HG02973 (cell line): ENCODE results near the gene CNBP.
"Not testable (repeated sequence)": the region's sequence is repeated elsewhere in the genome, so short reads cannot be mapped to it uniquely, and the experiment has no call there.

Experiments
- ATAC-seq: cut with Tn5 transposase; IDR thresholded peaks from one replicate; pipeline ENCODE4 v1.9.1; 2021; ENCODE audit warnings: moderate library complexity; ENCODE audit not compliant: unreplicated experiment

CNBP gene

GRCh38 chr3:129183569-129184395 is at the start of gene CNBP:
Gene CNBP, minus strand, starts transcription at chr3:129183896. Its CDS starts 12,139 bp downstream, at chr3:129171757.
- peak; percentile 93 for ATAC-seq

DNA sequence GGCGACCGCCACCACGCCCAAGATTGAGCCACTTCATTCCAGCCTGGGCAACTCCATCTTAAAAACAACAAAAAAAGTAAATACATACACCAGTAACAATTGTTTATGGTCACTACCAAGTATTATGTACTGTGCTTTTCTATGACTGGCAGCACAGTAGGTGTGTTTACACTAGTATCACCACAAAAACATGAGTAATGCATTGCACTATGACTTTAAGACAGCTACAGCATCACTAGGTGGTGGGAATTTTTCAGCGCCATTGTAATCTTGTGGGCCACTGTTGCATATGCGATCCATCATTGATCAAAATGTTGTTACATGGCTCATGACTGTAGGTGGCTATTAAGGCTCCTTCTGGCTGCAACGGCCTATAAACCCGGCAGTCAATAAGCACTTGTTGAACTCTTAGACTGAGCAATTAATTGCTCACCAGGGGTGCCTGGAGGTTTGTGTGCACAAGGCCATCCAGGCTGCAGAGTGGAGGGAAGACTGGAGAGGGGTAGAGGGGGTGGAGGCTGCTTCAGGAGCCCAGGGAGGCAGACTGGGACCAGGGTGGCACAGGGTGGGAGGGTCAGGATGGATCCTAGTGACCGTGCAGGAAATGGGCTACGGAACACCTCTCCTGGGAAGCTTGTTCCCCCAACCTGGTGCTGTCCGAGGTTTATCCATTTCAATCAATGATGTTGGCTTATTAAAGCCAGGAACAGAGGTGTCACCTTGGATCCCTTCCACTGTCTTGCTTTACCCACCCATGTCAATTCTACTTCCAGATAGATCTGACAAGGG is 47.8 kb upstream of the CNBP start:
- no peak for ATAC-seq

- ATAC-seq: no peak
Observed at GRCh38 chr3:129230311-129231019, 46.8 kb upstream of the CNBP start.

GRCh38 chr3:129228891-129229585 is 45.3 kb upstream of the CNBP start:
- no peak for ATAC-seq

GRCh38 chr3:129226374-129226773 is 42.7 kb upstream of the CNBP start:
- no peak for ATAC-seq

DNA sequence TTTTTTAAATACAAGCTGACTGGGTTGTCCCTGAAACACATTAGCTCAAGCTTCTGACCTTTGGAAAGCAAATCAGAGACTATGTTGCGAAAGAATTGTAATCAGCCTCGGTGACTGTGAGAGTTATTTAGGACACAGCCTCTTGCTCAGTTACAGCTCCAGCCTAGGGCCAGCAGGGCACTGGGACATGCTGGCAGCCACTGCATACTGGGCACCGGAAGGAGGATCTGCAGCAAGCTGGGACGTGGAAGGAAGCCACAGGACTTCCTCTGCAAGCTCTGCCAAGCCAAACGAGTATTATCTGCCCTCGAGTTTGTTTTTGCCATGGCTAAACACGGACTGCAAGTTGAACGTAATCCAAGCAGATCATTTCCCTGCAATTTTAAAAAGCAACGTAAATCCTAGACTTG is 41.3 kb upstream of the CNBP start:
- ATAC-seq: no peak

GRCh38 chr3:129224387-129224786 is 40.7 kb upstream of the CNBP start:
- not testable (repeated sequence) for ATAC-seq

DNA sequence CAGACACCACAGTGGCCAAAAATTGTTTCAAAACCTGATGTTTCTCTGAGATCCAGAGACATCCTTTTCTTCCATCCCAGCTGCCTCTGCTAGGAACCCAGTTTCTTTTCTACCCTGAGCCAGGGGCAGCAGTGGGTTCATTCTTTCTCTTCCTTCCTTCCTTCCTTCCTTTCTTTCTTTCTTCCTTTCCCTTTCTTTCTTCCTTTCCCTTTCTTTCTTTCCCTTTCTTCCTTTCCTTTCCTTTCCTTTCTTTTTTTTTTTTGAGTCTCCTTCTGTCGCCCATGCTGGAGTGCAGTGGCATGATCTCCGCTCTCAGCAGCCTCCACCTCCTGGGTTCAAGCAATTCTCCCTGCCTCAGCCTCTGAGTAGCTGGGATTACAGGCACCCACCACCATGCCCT is 35.0 kb upstream of the CNBP start:
- ATAC-seq: no peak

- no peak for ATAC-seq
Observed at GRCh38 chr3:129213238-129213637, 29.5 kb upstream of the CNBP start.

- no peak for ATAC-seq
Observed at GRCh38 chr3:129211772-129212171, 28.1 kb upstream of the CNBP start.

DNA sequence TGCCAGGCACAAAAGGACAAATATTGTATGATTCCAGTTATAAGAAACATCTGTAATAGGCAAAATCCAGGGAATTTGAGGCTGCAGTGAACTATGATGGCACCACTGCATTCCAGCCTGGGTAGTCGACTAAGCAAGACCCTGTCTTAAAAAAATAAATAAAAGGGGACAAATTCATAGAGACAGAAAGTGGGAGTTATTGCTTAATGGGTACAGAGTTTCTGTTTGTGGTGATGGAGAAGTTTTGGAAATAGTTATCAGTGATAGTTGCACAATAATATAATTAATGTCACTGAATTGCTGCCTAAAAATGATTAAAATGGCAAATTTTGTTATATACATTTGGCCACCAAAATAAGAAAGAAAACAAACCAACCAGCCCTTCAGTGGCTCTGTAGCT is 27.6 kb upstream of the CNBP start:
- no peak for ATAC-seq

DNA sequence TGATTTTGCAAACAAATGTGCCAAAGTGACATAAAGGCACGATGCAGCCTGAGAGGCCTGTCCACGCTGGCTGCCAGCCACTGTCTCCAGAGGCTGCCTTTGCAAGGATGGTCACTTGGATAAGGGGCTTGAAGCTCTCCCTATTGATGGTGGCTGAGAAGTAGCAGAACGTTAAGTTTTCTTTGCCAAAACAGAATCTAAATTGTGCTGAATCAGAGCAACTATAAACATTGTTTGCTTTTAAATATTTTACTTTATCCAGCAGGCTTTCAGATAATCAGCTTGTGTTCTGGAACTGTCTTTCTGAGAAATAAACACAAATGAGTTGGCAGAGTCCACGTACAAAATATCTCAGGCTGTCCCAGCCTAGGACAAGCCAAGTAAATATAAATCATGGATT is 23.8 kb upstream of the CNBP start:
- no peak for ATAC-seq

GRCh38 chr3:129205109-129205832 is 21.6 kb upstream of the CNBP start:
- no peak for ATAC-seq

- ATAC-seq: no peak
Observed at GRCh38 chr3:129204473-129204872, 20.8 kb upstream of the CNBP start.

DNA sequence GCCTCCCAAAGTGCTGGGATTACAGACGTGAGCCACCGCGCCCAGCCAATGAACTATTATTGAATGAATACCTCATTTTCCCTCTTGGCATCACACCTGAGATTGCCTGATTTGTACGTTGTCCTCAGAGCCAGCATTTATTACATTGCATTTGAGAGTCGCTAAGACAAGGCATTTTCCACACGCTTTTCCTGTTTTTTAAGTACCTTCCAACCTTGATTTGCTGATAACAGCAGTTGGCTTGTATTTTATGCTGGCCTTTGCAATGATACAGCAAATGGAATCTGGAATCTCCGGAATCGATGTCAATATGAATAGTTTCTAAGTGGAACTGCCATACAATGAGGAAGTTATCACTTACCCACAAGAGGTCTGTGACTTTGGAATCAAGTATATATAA is 15.7 kb upstream of the CNBP start:
- no peak for ATAC-seq

- no peak for ATAC-seq
Observed at GRCh38 chr3:129197321-129197720, 13.6 kb upstream of the CNBP start.

DNA sequence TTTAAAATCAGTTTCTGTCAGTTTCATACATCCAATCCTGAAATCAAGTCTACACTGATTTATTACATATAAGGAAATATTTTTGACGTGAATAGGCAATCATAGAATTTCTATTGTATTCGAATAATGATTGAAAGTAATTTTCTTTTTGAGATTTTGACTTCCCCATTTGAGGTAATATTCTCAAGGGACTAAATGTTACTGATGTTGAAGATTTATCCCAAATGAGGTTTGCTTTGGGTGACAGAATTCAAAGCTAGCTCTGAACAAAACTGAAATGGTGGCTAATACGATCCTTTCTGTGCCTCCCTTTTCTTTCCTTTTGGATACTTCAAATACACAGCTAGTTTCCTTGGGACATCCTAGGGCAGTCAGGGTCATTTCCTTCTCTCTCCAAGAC is 12.9 kb upstream of the CNBP start:
- no peak for ATAC-seq

- no peak for ATAC-seq
Observed at GRCh38 chr3:129195731-129196256, 12.1 kb upstream of the CNBP start.

DNA sequence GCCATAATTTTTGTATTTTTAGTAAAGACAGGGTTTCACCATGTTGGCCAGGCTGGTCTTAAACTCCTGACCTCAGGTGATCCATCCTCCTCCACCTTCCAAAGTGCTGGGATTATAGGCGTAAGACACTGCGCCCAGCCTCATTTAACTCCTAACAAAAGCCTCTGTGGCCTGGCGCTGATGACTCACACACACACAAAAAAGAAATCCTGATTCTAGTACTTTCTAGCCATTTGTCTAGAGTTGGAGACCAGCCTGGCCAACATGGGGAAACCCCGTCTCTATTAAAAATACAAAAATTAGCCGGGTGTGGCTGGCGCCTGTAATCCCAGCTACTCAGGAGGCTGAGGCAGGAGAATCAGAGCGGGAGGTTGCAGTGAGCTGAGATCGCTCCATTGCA is 6.1 kb upstream of the CNBP start:
- not testable (repeated sequence) for ATAC-seq

- ATAC-seq: no peak
Observed at GRCh38 chr3:129187857-129188256, 4.2 kb upstream of the CNBP start.
